Activated CD8-positive, alpha-beta memory T cell treated with anti-CD3 and anti-CD28 coated beads for 36 hours (primary cell): ENCODE results near the gene PDZD2. TPM values are rescaled to one million over a fixed set of nuclear protein-coding genes. Genes with fewer than 3 reads are reported as not detected.
"Not testable (repeated sequence)": the region's sequence is repeated elsewhere in the genome, so short reads cannot be mapped to it uniquely, and the experiment has no call there.

ENCODE experiments used
- CTCF ChIA-PET: fragments of 350-600 bp; sonication (Branson Sonifier 250); formaldehyde crosslinking; loops from one replicate; lab custom pipeline; 2021; ENCODE audit warnings: antibody characterized with exemption; lab: Charles Lee
- POLR2A ChIA-PET: fragments of 350-600 bp; sonication (Branson Sonifier 250); formaldehyde crosslinking; loops from one replicate; lab custom pipeline; 2021; ENCODE audit warnings: antibody characterized with exemption; lab: Charles Lee
- total RNA-seq, 2 experiments: library from RNA; stranded (reverse); gene quantifications; one replicate each; pipeline ENCODE4 v1.2.3, GENCODE V29; 2021

The PDZD2 gene
- total RNA-seq, 2 experiments from 2014 or later = 0.63 TPM; not detected in 1

DNA sequence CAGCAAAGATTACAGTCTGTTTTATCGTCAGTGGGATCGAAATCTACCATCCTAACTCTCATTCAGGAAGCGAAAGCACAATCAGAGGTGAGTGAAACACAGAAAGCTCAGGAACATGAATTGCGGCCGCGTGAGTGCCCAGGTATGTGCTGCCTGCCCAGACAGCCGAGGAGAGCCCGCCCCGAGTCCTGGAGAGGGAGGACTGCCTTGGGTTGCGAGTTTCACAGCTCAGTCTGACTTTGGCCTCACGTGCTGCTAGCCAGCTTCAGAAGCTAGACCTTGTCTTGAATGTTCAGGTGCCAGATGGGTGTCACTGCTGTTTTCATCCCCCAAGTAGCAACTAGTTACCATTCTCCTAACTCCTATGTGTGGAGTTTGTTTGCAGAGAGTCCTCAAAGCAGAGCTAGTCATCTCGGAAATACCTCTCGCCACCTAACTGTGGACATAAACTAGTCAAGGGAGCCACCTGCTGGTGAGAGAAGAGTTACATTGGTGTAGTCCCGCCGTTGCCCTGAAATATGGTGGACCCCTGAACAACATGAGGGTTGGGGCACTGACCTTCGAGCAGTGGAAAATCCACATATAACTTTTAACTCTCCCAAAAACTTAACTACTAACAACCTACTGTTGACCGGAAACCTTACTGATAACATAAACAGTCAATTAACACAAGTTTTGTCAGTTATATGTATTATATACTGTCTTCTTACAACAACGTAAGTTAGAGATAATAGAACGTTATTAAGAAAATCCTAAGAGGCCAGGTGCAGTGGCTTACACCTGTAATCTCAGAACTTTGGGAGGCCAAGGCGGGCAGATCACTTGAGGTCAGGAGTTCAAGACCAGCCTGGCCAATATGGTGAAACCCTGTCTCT is 454.2 kb downstream of the PDZD2 start:
- POLR2A ChIA-PET = no interaction called here
- CTCF ChIA-PET = interaction anchor here (0.6 to 1.7 kb wide), 11 partner anchors 9 to 561 kb away, joined by 3 to 9 read pairs (median 4); partner anchors contain the start of genes C5orf22 and DROSHA

GRCh38 chr5:32094691-32095090 is 455.8 kb downstream of the PDZD2 start:
- CTCF ChIA-PET = no interaction called here

DNA sequence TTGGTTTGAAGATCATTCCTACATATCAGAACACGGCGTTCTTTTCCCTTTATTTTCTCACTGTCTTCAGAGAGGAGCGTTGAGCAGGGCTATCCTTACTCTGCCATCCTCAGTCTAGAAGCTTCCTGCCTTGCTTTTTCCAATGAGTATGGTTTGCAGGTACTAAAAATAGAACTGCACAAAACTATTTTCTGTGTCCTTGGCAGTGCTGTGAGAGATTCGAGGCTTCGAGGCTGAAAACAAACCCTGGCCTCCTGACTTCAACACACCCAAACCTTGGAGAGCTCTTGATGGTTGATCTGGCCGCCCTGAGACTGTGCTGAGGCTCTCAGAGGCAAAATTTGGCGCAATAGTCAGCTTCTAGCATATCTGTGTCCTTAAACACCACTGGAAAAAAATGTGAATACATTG is 456.3 kb downstream of the PDZD2 start:
- POLR2A ChIA-PET = no interaction called here
- CTCF ChIA-PET = interaction anchor here (0.9 kb wide), 1 partner anchor 94 kb away, joined by 3 read pairs; no protein-coding TSS in a partner anchor

More at GRCh38 chr5:32094691-32095090, 455.8 kb downstream of the PDZD2 start:
- POLR2A ChIA-PET = no interaction called here

GRCh38 chr5:32096891-32097595 is 458.1 kb downstream of the PDZD2 start:
- POLR2A ChIA-PET = no interaction called here
- CTCF ChIA-PET = no interaction called here

GRCh38 chr5:32098291-32098690 is 459.4 kb downstream of the PDZD2 start:
- ChIA-PET CTCF (no interaction called here), POLR2A (no interaction called here)

- CTCF ChIA-PET = no interaction called here
- POLR2A ChIA-PET = no interaction called here
These were observed 460.0 kb downstream of the PDZD2 start for GRCh38 chr5:32098890-32099310.

DNA sequence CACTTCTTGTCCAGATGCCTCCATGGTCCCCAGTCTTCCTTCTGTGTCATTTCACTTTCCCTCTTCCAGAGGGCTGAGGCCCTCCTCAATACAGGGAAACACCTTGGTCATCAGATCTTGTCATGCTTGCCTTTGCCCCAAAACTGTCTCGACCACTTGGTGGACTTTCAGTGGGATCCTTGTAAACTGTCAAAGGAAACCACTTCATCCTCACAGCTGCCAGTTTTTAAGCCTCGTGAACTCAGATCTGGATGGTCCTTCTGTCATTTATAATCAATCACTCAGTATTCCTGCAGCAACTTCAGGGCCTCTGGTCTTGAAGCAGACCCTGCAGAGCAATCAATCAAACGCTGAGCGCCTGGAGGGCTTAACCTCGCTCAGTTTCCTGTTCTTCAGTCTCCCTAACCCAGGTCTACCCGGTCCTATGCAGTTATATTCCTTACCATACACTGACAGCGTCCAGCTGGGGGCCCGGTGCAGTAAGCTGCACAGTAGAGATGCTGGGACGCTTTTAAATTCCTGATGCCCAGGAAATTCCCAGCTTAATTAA is 460.6 kb downstream of the PDZD2 start:
- ChIA-PET CTCF (no interaction called here), POLR2A (no interaction called here)

- CTCF ChIA-PET = no interaction called here
- POLR2A ChIA-PET = no interaction called here
These were observed 461.3 kb downstream of the PDZD2 start for GRCh38 chr5:32100230-32100629.

GRCh38 chr5:32100691-32101302 is 461.9 kb downstream of the PDZD2 start:
- CTCF ChIA-PET = no interaction called here
- POLR2A ChIA-PET = no interaction called here

DNA sequence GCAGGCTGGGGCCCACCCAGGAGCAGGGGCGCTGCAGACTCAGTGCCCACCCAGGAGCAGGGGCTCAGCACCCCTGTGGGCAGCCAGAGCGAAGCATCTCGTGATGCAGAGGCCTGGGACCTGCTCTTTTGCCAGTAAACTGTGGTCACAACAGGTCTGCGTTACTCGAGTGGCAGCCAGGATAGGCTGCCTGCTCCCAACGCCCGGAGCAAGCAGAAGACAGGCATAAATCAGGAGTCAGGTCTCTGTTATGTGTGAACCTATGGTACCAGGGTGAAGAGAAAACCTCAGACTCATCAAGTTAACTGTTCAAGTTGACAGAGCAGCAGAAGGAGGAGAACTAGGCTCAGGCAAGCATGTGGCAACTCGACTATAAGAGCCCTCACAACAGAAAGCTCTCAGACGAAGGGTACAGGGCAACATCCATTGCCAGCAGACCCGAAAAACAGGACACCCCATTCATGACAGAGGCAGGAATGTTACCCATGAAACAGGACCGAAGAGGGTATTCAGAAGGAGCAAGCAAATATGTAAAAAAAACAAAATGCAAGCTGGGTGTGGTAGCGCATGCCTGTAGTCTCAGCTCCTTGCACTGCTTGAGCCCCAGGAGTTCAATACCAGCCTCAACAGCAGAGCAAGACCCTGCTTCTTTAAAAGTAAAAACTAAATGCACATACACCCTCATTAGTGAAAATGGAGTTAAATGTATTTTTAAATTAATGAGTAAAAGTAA is 463.5 kb downstream of the PDZD2 start:
- CTCF ChIA-PET = no interaction called here
- POLR2A ChIA-PET = no interaction called here

GRCh38 chr5:32103521-32103920 is 464.6 kb downstream of the PDZD2 start:
- ChIA-PET POLR2A (no interaction called here), CTCF (no interaction called here)

GRCh38 chr5:32107291-32107690 is 468.4 kb downstream of the PDZD2 start:
- POLR2A ChIA-PET = no interaction called here
- CTCF ChIA-PET = interaction anchor here (1.3 kb wide), 1 partner anchor 14 kb away, joined by 4 read pairs; no protein-coding TSS in a partner anchor

DNA sequence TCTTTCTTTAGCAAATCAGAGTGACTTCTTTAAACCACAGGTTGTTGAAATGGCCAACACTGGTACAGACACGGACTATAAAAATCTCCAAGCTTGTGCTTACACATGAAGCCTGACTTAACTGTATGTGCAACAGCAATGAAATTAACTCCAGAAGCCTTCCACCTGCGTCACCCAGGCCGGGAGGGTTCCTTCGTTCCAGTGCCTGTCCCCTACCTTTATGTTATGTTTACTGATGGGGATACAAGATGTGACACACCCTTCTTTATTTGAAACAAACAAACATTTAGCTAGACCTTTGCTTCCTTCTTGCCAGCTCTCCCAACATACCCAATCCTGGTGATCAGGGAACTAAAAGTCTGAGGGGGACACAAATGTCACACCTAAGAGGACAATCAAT is 469.2 kb downstream of the PDZD2 start:
- POLR2A ChIA-PET = no interaction called here

GRCh38 chr5:32109236-32109635 is 470.3 kb downstream of the PDZD2 start:
- ChIA-PET POLR2A (no interaction called here), CTCF (interaction anchor here (1.3 kb wide), 1 partner anchor 16 kb away, joined by 5 read pairs; no protein-coding TSS in a partner anchor)

More for the DNA sequence above, 469.2 kb downstream of the PDZD2 start:
- CTCF ChIA-PET = interaction anchor here (1.3 kb wide), 2 partner anchors 15 kb away, joined by 4 to 5 read pairs; no protein-coding TSS in a partner anchor

- CTCF ChIA-PET = no interaction called here
- POLR2A ChIA-PET = interaction anchor here (0.5 kb wide), 1 partner anchor 358 kb away, joined by 5 read pairs; no protein-coding TSS in a partner anchor
These were observed 471.3 kb downstream of the PDZD2 start for GRCh38 chr5:32110111-32110696.

DNA sequence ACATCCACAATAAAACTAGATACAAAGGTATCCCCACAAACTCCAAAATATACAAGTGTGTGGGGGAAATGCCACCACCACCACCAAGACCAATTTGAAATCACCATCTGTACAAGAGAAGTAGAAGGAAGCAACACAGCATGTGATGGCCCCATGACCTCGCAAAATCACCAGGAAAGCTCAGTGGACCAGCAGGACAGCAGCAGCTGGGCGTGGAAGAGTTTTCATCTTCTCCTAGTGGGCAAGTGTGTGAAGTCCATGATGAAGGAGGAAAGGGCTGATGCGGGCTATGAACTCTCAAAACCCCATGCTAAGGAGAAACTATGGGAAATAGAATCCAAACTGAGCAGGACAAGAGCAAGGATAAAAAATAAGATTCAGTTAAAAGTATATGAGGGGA is 477.1 kb downstream of the PDZD2 start:
- POLR2A ChIA-PET = no interaction called here
- CTCF ChIA-PET = interaction anchor here (0.6 kb wide), 1 partner anchor 40 kb away, joined by 4 read pairs; no protein-coding TSS in a partner anchor

DNA sequence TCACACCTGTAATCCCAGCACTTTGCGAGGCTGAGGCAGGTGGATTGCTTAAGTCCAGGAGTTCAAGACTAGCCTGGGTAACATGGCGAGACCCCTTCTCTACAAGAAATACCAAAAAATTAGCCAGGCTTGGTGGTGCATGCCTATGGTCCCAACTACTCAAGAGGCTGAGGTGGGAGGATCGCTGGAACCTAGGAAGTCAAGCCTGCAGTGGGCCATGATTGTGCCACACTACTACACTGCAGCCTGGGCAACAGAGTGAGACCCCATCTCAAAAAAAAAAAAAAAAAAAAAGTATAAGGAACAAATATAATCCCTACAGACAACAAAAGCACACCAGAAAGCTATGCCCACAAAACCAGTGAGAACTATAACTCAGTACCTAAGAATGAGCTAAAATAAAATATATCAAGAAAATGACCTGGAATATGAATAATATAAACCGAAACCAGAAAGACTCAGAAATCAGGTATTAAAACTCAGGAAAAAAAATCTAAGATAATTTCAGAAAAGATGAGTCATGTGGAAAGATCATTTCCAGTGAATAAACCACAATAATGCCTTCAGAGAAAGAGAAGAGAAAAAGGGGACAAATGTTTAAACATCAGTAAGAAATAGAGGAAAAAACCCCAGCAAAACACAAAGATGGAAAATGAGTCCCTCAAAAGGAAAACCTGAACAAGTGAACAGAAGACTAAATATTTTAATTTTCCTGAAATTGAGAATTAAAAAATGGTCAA is 477.8 kb downstream of the PDZD2 start:
- CTCF ChIA-PET = interaction anchor here (0.6 kb wide), 1 partner anchor 39 kb away, joined by 4 read pairs; no protein-coding TSS in a partner anchor
- POLR2A ChIA-PET = no interaction called here

GRCh38 chr5:32118922-32119321 is 480.0 kb downstream of the PDZD2 start:
- POLR2A ChIA-PET, CTCF ChIA-PET: not testable (repeated sequence)
